A549 (cell line): ENCODE data around the gene CPEB2. TPM values are rescaled to one million over a fixed set of nuclear protein-coding genes. Genes with fewer than 3 reads are reported as not detected.

Experiments used
- ATAC-seq, 2 experiments: fragments of 200-7000 bp in 1 of 2; fragments of >200 bp in 1 of 2; cut with Nextera tagmentation in 1 of 2; cut with Tn5 transposase in 1 of 2; 3 replicates each; pipeline versions ENCODE4 v1.8.0 to v1.9.1; 2018 to 2020; ENCODE audit warnings: mild to moderate bottlenecking in 1 of 2, moderate library complexity in 1 of 2
- CTCF ChIA-PET: fragments of 300-600 bp; sonication (Branson Sonifier 250); formaldehyde crosslinking; extraction: SDS; loops from one replicate; lab custom pipeline; 2021; ENCODE audit warnings: antibody characterized with exemption, inconsistent platforms; lab: Yijun Ruan, JAX
- POLR2A ChIA-PET: fragments of 350-600 bp; formaldehyde crosslinking; extraction: SDS; loops from one replicate; lab custom pipeline; 2021; ENCODE audit warnings: antibody characterized with exemption, inconsistent platforms; lab: Yijun Ruan, JAX
- DNase-seq, 2 experiments: peaks; one replicate each; pipeline versions ENCODE4 v3.0.0 to v3.0.0-alpha.2; 2011 to 2016; ENCODE audit warnings: low read depth in 1 of 2, low spot score in 1 of 2
- FAIRE-seq: peaks from 2 replicates; lab custom pipeline; 2011; peaks lifted over from hg19 to GRCh38; lab: Jason Lieb, UNC
- H3K27ac ChIP-seq, 2 experiments: fragments of >200 bp; sonication (Bioruptor Twin); formaldehyde crosslinking; 3 replicates each; pipeline ENCODE4 v1.5.1; 2016 to 2017
- H3K4me1 ChIP-seq: fragments of >200 bp; sonication (Bioruptor Twin); formaldehyde crosslinking; 3 replicates; pipeline ENCODE4 v1.6.1; 2016
- H3K4me2 ChIP-seq: fragments of >200 bp; sonication (Bioruptor Twin); formaldehyde crosslinking; 3 replicates; pipeline ENCODE4 v1.6.1; 2016
- H3K4me3 ChIP-seq: fragments of >200 bp; sonication (Bioruptor Twin); formaldehyde crosslinking; 3 replicates; pipeline ENCODE4 v1.5.1; 2016
- H3K9me3 ChIP-seq: fragments of >200 bp; sonication (Bioruptor Twin); formaldehyde crosslinking; 3 replicates; pipeline ENCODE4 v1.6.1; 2016
- ATOH8 ChIP-seq: fragments of 250-450 bp; sonication (Bioruptor Pico); IDR thresholded peaks from 2 replicates; pipeline ENCODE4 v1.5.0; 2020; ENCODE audit warnings: low read depth, mild to moderate bottlenecking, moderate library complexity
- BCL3 ChIP-seq: fragments of >200 bp; sonication (Bioruptor Twin); formaldehyde crosslinking; IDR thresholded peaks from 3 replicates; pipeline ENCODE4 v1.6.1; 2016
- BHLHE40 ChIP-seq: IDR thresholded peaks from 2 replicates; pipeline ENCODE4 v1.6.1; 2012; ENCODE audit warnings: low read depth, low read length, inconsistent platforms
- CEBPB ChIP-seq, 2 experiments: fragments of >200 bp in 1 of 2; sonication (Bioruptor Twin) in 1 of 2; formaldehyde crosslinking in 1 of 2; IDR thresholded peaks; 2 replicates each; pipeline ENCODE4 v1.6.1; 2012 to 2016
- EHF ChIP-seq: fragments of 250-450 bp; sonication (Bioruptor Pico); IDR thresholded peaks from 2 replicates; pipeline ENCODE4 v1.5.0; 2020; ENCODE audit warnings: mild to moderate bottlenecking
- EHMT2 ChIP-seq: fragments of 200-600 bp; sonication (generic); IDR thresholded peaks from 2 replicates; pipeline ENCODE4 v1.6.1; 2016; ENCODE audit warnings: antibody characterized with exemption, low read depth, mild to moderate bottlenecking, moderate library complexity
- ESRRA ChIP-seq: fragments of 150-350 bp; IDR thresholded peaks from 2 replicates; pipeline ENCODE4 v1.6.1; 2014; ENCODE audit warnings: mild to moderate bottlenecking, low read length, borderline replicate concordance
- HEYL ChIP-seq: fragments of 250-450 bp; sonication (Bioruptor Pico); IDR thresholded peaks from 2 replicates; pipeline ENCODE4 v1.8.0; 2021; ENCODE audit warnings: mild to moderate bottlenecking, moderate library complexity
- KDM1A ChIP-seq: fragments of 200-600 bp; sonication (generic); IDR thresholded peaks from 2 replicates; pipeline ENCODE4 v1.6.1; 2016; ENCODE audit warnings: low read depth, mild to moderate bottlenecking
- MAFK ChIP-seq: fragments of 450-650 bp; IDR thresholded peaks from 2 replicates; pipeline ENCODE4 v1.6.1; 2014; ENCODE audit not compliant: partially characterized antibody
- MAZ ChIP-seq: fragments of 150-350 bp; IDR thresholded peaks from 2 replicates; pipeline ENCODE4 v1.6.1; 2014; ENCODE audit warnings: antibody characterized with exemption, low read depth, low read length, borderline replicate concordance
- POLR2A ChIP-seq: IDR thresholded peaks from 2 replicates; pipeline ENCODE4 v1.6.1; 2012; ENCODE audit warnings: mild to moderate bottlenecking, low read length
- RCOR1 ChIP-seq: fragments of 150-350 bp; IDR thresholded peaks from 2 replicates; pipeline ENCODE4 v1.6.1; 2014; ENCODE audit warnings: antibody characterized with exemption, low read length, low read depth
- SMC3 ChIP-seq: fragments of >200 bp; sonication (Bioruptor Twin); formaldehyde crosslinking; IDR thresholded peaks from 3 replicates; pipeline ENCODE4 v1.6.1; 2018; ENCODE audit warnings: inconsistent platforms
- SREBF2 ChIP-seq: fragments of 450-650 bp; IDR thresholded peaks from 2 replicates; pipeline ENCODE4 v1.6.1; 2014; ENCODE audit warnings: mild to moderate bottlenecking, moderate library complexity
- ZFP36 ChIP-seq: fragments of 450-650 bp; IDR thresholded peaks from 2 replicates; pipeline ENCODE4 v1.6.1; 2014; ENCODE audit warnings: borderline replicate concordance; ENCODE audit not compliant: partially characterized antibody
- ZNF302 ChIP-seq: fragments of 250-450 bp; sonication (Bioruptor Pico); IDR thresholded peaks from 2 replicates; pipeline ENCODE4 v1.9.0; 2021; ENCODE audit warnings: inconsistent platforms, mild to moderate bottlenecking, moderate library complexity
- ZSCAN20 ChIP-seq: fragments of 250-450 bp; sonication (Bioruptor Pico); IDR thresholded peaks from 2 replicates; pipeline ENCODE4 v1.8.0; 2022; ENCODE audit warnings: mild to moderate bottlenecking, moderate library complexity
- WGBS: methylation state at CpG from one replicate; pipeline ENCODE4 v1.1.6; 2017; ENCODE audit errors: missing lambda C conversion rate; 5-methylcytosine and 5-hydroxymethylcytosine counted together
- polyA plus RNA-seq, 4 experiments: library from polyadenylated mRNA; depleted of rRNA in 3 of 4; stranded (reverse); fragments of >200 nt; fragmentation: RNase III in 1 of 4; extraction: RNeasy Plus Mini Kit Qiagen cat#74134 plus additional on column Dnase treatment in 1 of 4; gene quantifications; 2 replicates in 3 of 4; 3 replicates in 1 of 4; pipeline ENCODE4 v1.2.3, GENCODE V29; 2011 to 2017

CPEB2 gene
- polyA plus RNA-seq, 2 of the 4 experiments (the other 2 are of a cell fraction) = 16.2 to 16.8 TPM

- 30% methylated on average over 2 of the region's 2 CpGs for WGBS
- no peaks in the 10 kb centered on the region for H3K9me3 ChIP-seq
- FAIRE-seq = peak; percentile 56
- peak overlapping the region; percentile 73 for H3K4me2 ChIP-seq
- H3K27ac ChIP-seq = peak overlapping the region; percentile 41 to 61; a peak in 4 of 6 replicates
- POLR2A ChIA-PET = no interaction called here
- DNase-seq = no peak
- CTCF ChIA-PET = no interaction called here
- H3K4me3 ChIP-seq = no peak overlapping the region
- peaks cover 64% of the 10 kb centered on the region for H3K4me1 ChIP-seq
- ATAC-seq = no peak
- TF ChIP-seq MAZ (no peak), KDM1A (no peak)
These were observed 19.0 kb downstream of the CPEB2 start for GRCh38 chr4:15021311-15021710.

GRCh38 chr4:15021946-15022345, 19.7 kb downstream of the CPEB2 start:
- Histone ChIP-seq H3K9me3 (no peaks in the 10 kb centered on the region), H3K27ac (peak overlapping the region; percentile 23 to 55; a peak in 2 of 6 replicates)
- CTCF ChIA-PET = no interaction called here
- DNase-seq = no peak
- TF ChIP-seq CEBPB (IDR thresholded peaks at IDR 0.05) = no peak
- no peak for TF ChIP-seq POLR2A
- no peak for TF ChIP-seq BCL3
- TF ChIP-seq MAFK = no peak
- TF ChIP-seq ESRRA = no peak
- TF ChIP-seq, all 56 proteins: peak for 0
- 62% methylated on average over 2 of the region's 2 CpGs for WGBS
- H3K4me1 ChIP-seq = peaks cover 58% of the 10 kb centered on the region
- POLR2A ChIA-PET = no interaction called here
- FAIRE-seq = no peak
- H3K4me3 ChIP-seq = no peak overlapping the region
- ATAC-seq = no peak
- H3K4me2 ChIP-seq = peak overlapping the region; percentile 73

GRCh38 chr4:15024386-15024785, 22.1 kb downstream of the CPEB2 start:
- Histone ChIP-seq H3K4me3 (no peak overlapping the region), H3K4me2 (no peak overlapping the region), H3K4me1 (peaks cover 53% of the 10 kb centered on the region), H3K27ac (no peak overlapping the region), H3K9me3 (no peaks in the 10 kb centered on the region)
- FAIRE-seq (no peak), ATAC-seq (no peak), DNase-seq (no peak)
- CTCF ChIA-PET = interaction anchor here (0.6 to 0.7 kb wide), 2 partner anchors 13 to 139 kb away, joined by 3 read pairs; no protein-coding TSS in a partner anchor
- POLR2A ChIA-PET = no interaction called here
- 0% methylated on average over 1 of the region's 1 CpG for WGBS
- TF ChIP-seq ZNF302 (CRISPR knock-in tag) (no peak), HEYL (no peak), ZFP36 (no peak), EHF (CRISPR knock-in tag) (no peak), BCL3 (no peak), BHLHE40 (no peak), SREBF2 (no peak), EHMT2 (no peak), SMC3 (no peak), ZSCAN20 (CRISPR knock-in tag) (no peak), RCOR1 (no peak)

GRCh38 chr4:15025693-15026092, 23.4 kb downstream of the CPEB2 start:
- CTCF ChIA-PET = no interaction called here

More at GRCh38 chr4:15025693-15026092, 23.4 kb downstream of the CPEB2 start:
- FAIRE-seq = no peak
- ATAC-seq = no peak
- no peak overlapping the region for H3K4me3 ChIP-seq
- TF ChIP-seq ATOH8 (no peak), MAFK (peak; percentile 68)
- POLR2A ChIA-PET = no interaction called here
- H3K9me3 ChIP-seq = no peaks in the 10 kb centered on the region
- WGBS = 87% methylated on average over 5 of the region's 5 CpGs
- H3K4me2 ChIP-seq = no peak overlapping the region
- H3K27ac ChIP-seq = no peak overlapping the region
- DNase-seq = no peak
- peaks cover 53% of the 10 kb centered on the region for H3K4me1 ChIP-seq
